Activated T-helper 1 cell treated with Interleukin-2 at 50 U/mL for 16 hours (primary cell): ENCODE results near the gene ZFHX2.
A peak's percentile ranks its signal among the peaks of the same experiment; 100 is the strongest.

Experiments used
- DNase-seq: peaks from one replicate; pipeline ENCODE4 v3.0.0-alpha.2; 2020; ENCODE audit warnings: low read depth

The ZFHX2 gene

GRCh38 chr14:23518709-23519108 is 32.9 kb downstream of the ZFHX2 start:
- DNase-seq: no peak

- no peak for DNase-seq
Measured at GRCh38 chr14:23517650-23518326, 33.8 kb downstream of the ZFHX2 start.

GRCh38 chr14:23514644-23514957 is 37.0 kb downstream of the ZFHX2 start:
- DNase-seq: no peak

- DNase-seq: no peak
Measured at GRCh38 chr14:23513818-23514643, 37.5 kb downstream of the ZFHX2 start.

GRCh38 chr14:23513005-23513817 is 38.4 kb downstream of the ZFHX2 start:
- DNase-seq: no peak

GRCh38 chr14:23512156-23512555 is 39.4 kb downstream of the ZFHX2 start:
- DNase-seq: no peak

- no peak for DNase-seq
Measured at GRCh38 chr14:23494223-23494622, 57.3 kb downstream of the ZFHX2 start.

- DNase-seq: no peak
Measured at GRCh38 chr14:23492618-23493272, 58.8 kb downstream of the ZFHX2 start.

GRCh38 chr14:23487216-23487615 is 64.3 kb downstream of the ZFHX2 start:
- no peak for DNase-seq

GRCh38 chr14:23486036-23486435 is 65.5 kb downstream of the ZFHX2 start:
- no peak for DNase-seq

GRCh38 chr14:23485326-23485725 is 66.2 kb downstream of the ZFHX2 start:
- DNase-seq: no peak

- DNase-seq: no peak
Measured at GRCh38 chr14:23483236-23483854, 68.2 kb downstream of the ZFHX2 start.

- DNase-seq: no peak
Measured at GRCh38 chr14:23482823-23483148, 68.8 kb downstream of the ZFHX2 start.

- DNase-seq: no peak
Measured at GRCh38 chr14:23481979-23482822, 69.4 kb downstream of the ZFHX2 start.

- DNase-seq: no peak
Measured at GRCh38 chr14:23481362-23481970, 70.1 kb downstream of the ZFHX2 start.

- peak; percentile 30 for DNase-seq
Measured at GRCh38 chr14:23478109-23478759, 73.3 kb downstream of the ZFHX2 start.

- no peak for DNase-seq
Measured at GRCh38 chr14:23470947-23471346, 80.6 kb downstream of the ZFHX2 start.
